Measurements from ENCODE around the gene LCN10. TPM values are rescaled to one million over a fixed set of nuclear protein-coding genes. Genes with fewer than 3 reads are reported as not detected.

LCN10 gene
- total and polyA plus RNA-seq, 9 of the 15 experiments (the other 6 are each of a cell fraction or from before 2014, with no cell fraction given): 0.10 to 0.21 (median 0.14) TPM; not detected in 6

- TF ChIP-seq SETDB1 (IDR thresholded peaks at IDR 0.05; ENCODE audit: low read length): no peak
- TF ChIP-seq PHTF2 (CRISPR knock-in tag; IDR thresholded peaks at IDR 0.05): no peak
- no peak for TF ChIP-seq RFX1 (IDR thresholded peaks at IDR 0.05)
- TF ChIP-seq SMAD4 (CRISPR knock-in tag; conservative IDR thresholded peaks at IDR 0.05): no peak
- no peak for TF ChIP-seq ZNF655 (CRISPR knock-in tag; IDR thresholded peaks at IDR 0.05)
- TF ChIP-seq HMGN3 (IDR thresholded peaks at IDR 0.05; ENCODE audit: borderline replicate concordance, extremely low read depth, insufficient read length, low read depth, low read length): no peak
- no peak for TF ChIP-seq PCBP2 (IDR thresholded peaks at IDR 0.05; ENCODE audit: low read depth, low read length, poor library complexity, severe bottlenecking)
- no peak for TF ChIP-seq SFPQ (IDR thresholded peaks at IDR 0.05; ENCODE audit: low read depth, low read length)
- TF ChIP-seq NBN (IDR thresholded peaks at IDR 0.05; ENCODE audit: low read depth): no peak
- TF ChIP-seq DDX20 (tag; IDR thresholded peaks at IDR 0.05; ENCODE audit: low read depth): no peak
- TF ChIP-seq ZKSCAN3 (CRISPR knock-in tag; IDR thresholded peaks at IDR 0.05): no peak
- no peak for TF ChIP-seq ZKSCAN1 (IDR thresholded peaks at IDR 0.05; ENCODE audit: low read depth, low read length)
- peak; percentile 49; the same call in 1 of the 2 replicates for TF ChIP-seq GTF2E2 (tag; IDR thresholded peaks at IDR 0.05)
- TF ChIP-seq ZBED1 (IDR thresholded peaks at IDR 0.05): no peak
- no peak for TF ChIP-seq ESRRB (CRISPR knock-in tag; IDR thresholded peaks at IDR 0.05; ENCODE audit: borderline replicate concordance)
- no peak for TF ChIP-seq ZBTB7A (IDR thresholded peaks at IDR 0.05; ENCODE audit: borderline replicate concordance, control insufficient read depth, low read depth, low read length)
- peak; percentile 68 for TF ChIP-seq ARID1B (IDR thresholded peaks at IDR 0.05)
- TF ChIP-seq, protein P1, sequence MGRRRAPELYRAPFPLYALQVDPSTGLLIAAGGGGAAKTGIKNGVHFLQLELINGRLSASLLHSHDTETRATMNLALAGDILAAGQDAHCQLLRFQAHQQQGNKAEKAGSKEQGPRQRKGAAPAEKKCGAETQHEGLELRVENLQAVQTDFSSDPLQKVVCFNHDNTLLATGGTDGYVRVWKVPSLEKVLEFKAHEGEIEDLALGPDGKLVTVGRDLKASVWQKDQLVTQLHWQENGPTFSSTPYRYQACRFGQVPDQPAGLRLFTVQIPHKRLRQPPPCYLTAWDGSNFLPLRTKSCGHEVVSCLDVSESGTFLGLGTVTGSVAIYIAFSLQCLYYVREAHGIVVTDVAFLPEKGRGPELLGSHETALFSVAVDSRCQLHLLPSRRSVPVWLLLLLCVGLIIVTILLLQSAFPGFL (CRISPR knock-in tag; IDR thresholded peaks at IDR 0.05): no peak
- no peak for TF ChIP-seq ZNF707 (CRISPR knock-in tag; conservative IDR thresholded peaks at IDR 0.05)
- peak; percentile 79; the same call in 1 of the 2 replicates for TF ChIP-seq TOE1 (IDR thresholded peaks at IDR 0.05; ENCODE audit: borderline replicate concordance)
- no peak for TF ChIP-seq TOE1 (CRISPR knock-in tag; IDR thresholded peaks at IDR 0.05; ENCODE audit: borderline replicate concordance, low read depth)
- TF ChIP-seq CHAMP1 (IDR thresholded peaks at IDR 0.05): no peak
These were observed 42.2 kb upstream of the LCN10 start (continued) for GRCh38 chr9:136784997-136785361.
